H9 (cell line): ENCODE results near the gene SEC61B. TPM values are rescaled to one million over a fixed set of nuclear protein-coding genes. Genes with fewer than 3 reads are reported as not detected.

ENCODE experiments used
- DNase-seq: peaks from one replicate; pipeline ENCODE4 v3.0.0-alpha.2; 2017
- H2AFZ ChIP-seq: one replicate; pipeline ENCODE4 v1.6.1; 2013; ENCODE audit warnings: mild to moderate bottlenecking, low read length, control low read depth, moderate library complexity
- H2AK5ac ChIP-seq: 2 replicates; pipeline ENCODE4 v1.6.1; 2013; ENCODE audit warnings: low read length, control low read depth, mixed read lengths; ENCODE audit not compliant: insufficient read length
- H2BK120ac ChIP-seq: one replicate; pipeline ENCODE4 v1.6.1; 2013; ENCODE audit warnings: low read depth, mild to moderate bottlenecking, low read length, control low read depth, inconsistent platforms; ENCODE audit not compliant: poor library complexity, severe bottlenecking
- H2BK12ac ChIP-seq: 2 replicates; pipeline ENCODE4 v1.6.1; 2013; ENCODE audit warnings: low read length, control low read depth, mixed read lengths, low read depth; ENCODE audit not compliant: insufficient read length
- H2BK15ac ChIP-seq: 2 replicates; pipeline ENCODE4 v1.6.1; 2013; ENCODE audit warnings: low read depth, low read length, control low read depth
- H2BK20ac ChIP-seq: one replicate; pipeline ENCODE4 v1.6.1; 2013; ENCODE audit warnings: low read depth, mild to moderate bottlenecking, low read length, control low read depth, inconsistent platforms; ENCODE audit not compliant: poor library complexity, severe bottlenecking
- H2BK5ac ChIP-seq: 2 replicates; pipeline ENCODE4 v1.6.1; 2013; ENCODE audit warnings: low read length, control low read depth, mixed read lengths; ENCODE audit not compliant: insufficient read length
- H3K14ac ChIP-seq: 2 replicates; pipeline ENCODE4 v1.6.1; 2013; ENCODE audit warnings: low read length, control low read depth; ENCODE audit not compliant: insufficient read depth
- H3K18ac ChIP-seq: 2 replicates; pipeline ENCODE4 v1.6.1; 2013; ENCODE audit warnings: low read depth, mild to moderate bottlenecking, mixed read lengths, low read length, control low read depth; ENCODE audit not compliant: insufficient read length
- H3K23ac ChIP-seq: 2 replicates; pipeline ENCODE4 v1.6.1; 2013; ENCODE audit warnings: low read length, control low read depth, mixed read lengths, low read depth; ENCODE audit not compliant: insufficient read length
- H3K23me2 ChIP-seq: 2 replicates; pipeline ENCODE4 v1.6.1; 2013; ENCODE audit warnings: low read depth, mild to moderate bottlenecking, mixed read lengths, low read length, control low read depth; ENCODE audit not compliant: insufficient read length, poor library complexity, severe bottlenecking
- H3K27ac ChIP-seq: 2 replicates; pipeline ENCODE4 v1.5.1; 2013; ENCODE audit warnings: low read length, control low read depth, mixed read lengths, low read depth; ENCODE audit not compliant: insufficient read length
- H3K27me3 ChIP-seq: 2 replicates; pipeline ENCODE4 v1.6.1; 2013; ENCODE audit warnings: low read length, control low read depth, inconsistent platforms; ENCODE audit not compliant: insufficient read depth
- H3K4ac ChIP-seq: 2 replicates; pipeline ENCODE4 v1.6.1; 2013; ENCODE audit warnings: low read depth, mild to moderate bottlenecking, control low read depth, inconsistent platforms, low read length, moderate library complexity
- H3K4me1 ChIP-seq: 2 replicates; pipeline ENCODE4 v1.6.1; 2013; ENCODE audit warnings: low read length, control low read depth, inconsistent platforms; ENCODE audit not compliant: insufficient read depth
- H3K4me2 ChIP-seq: 2 replicates; pipeline ENCODE4 v1.6.1; 2013; ENCODE audit warnings: low read length, control low read depth, mixed read lengths; ENCODE audit not compliant: insufficient read length, insufficient read depth
- H3K56ac ChIP-seq: 2 replicates; pipeline ENCODE4 v1.6.1; 2013; ENCODE audit warnings: low read depth, mild to moderate bottlenecking, mixed read lengths, low read length, control low read depth; ENCODE audit not compliant: insufficient read length
- H3K79me1 ChIP-seq: 2 replicates; pipeline ENCODE4 v1.6.1; 2013; ENCODE audit warnings: low read depth, mild to moderate bottlenecking, moderate library complexity, low read length, control low read depth, inconsistent platforms; ENCODE audit not compliant: insufficient read depth, poor library complexity, severe bottlenecking
- H3K79me2 ChIP-seq: 2 replicates; pipeline ENCODE4 v1.6.1; 2013; ENCODE audit warnings: low read length, control low read depth, inconsistent platforms; ENCODE audit not compliant: insufficient read depth
- H3K9ac ChIP-seq: 2 replicates; pipeline ENCODE4 v1.6.1; 2013; ENCODE audit warnings: low read length, control low read depth, mixed read lengths; ENCODE audit not compliant: insufficient read length; ENCODE audit errors: extremely low read depth
- H3K9me3 ChIP-seq: one replicate; pipeline ENCODE4 v1.6.1; 2013; ENCODE audit warnings: low read depth, low read length, inconsistent platforms; ENCODE audit not compliant: control insufficient read depth
- H3T11ph ChIP-seq: one replicate; pipeline ENCODE4 v1.6.1; 2013; ENCODE audit warnings: mild to moderate bottlenecking, low read length, control low read depth, inconsistent platforms
- H4K20me1 ChIP-seq: one replicate; pipeline ENCODE4 v1.6.1; 2013; ENCODE audit not compliant: control insufficient read depth, insufficient read length, insufficient read depth
- H4K5ac ChIP-seq: 2 replicates; pipeline ENCODE4 v1.6.1; 2013; ENCODE audit warnings: low read depth, mild to moderate bottlenecking, mixed read lengths, low read length, control low read depth; ENCODE audit not compliant: insufficient read length
- H4K8ac ChIP-seq: replicated peaks from 2 replicates; pipeline ENCODE4 v1.6.1; 2013; ENCODE audit warnings: low read length, control low read depth, mixed read lengths, low read depth; ENCODE audit not compliant: insufficient read length
- H4K91ac ChIP-seq: 2 replicates; pipeline ENCODE4 v1.6.1; 2013; ENCODE audit warnings: low read depth, mild to moderate bottlenecking, moderate library complexity, mixed read lengths, low read length, control low read depth; ENCODE audit not compliant: insufficient read length
- H3K27ac Mint-ChIP-seq, 3 experiments: 2 replicates in 2 of 3; 3 replicates in 1 of 3; pipeline ENCODE4 v1.8.0; 2020 to 2021; ENCODE audit warnings: mixed read lengths in 3 of 3, mild to moderate bottlenecking in 1 of 3, moderate library complexity in 1 of 3
- H3K27me3 Mint-ChIP-seq: 2 replicates; pipeline ENCODE4 v1.8.0; 2021; ENCODE audit warnings: low read depth, mild to moderate bottlenecking, moderate library complexity, mixed read lengths
- H3K36me3 Mint-ChIP-seq, 3 experiments: 2 replicates in 2 of 3; 3 replicates in 1 of 3; pipeline ENCODE4 v1.8.0; 2020 to 2021; ENCODE audit warnings: low read depth in 3 of 3, mixed read lengths in 3 of 3; ENCODE audit not compliant: insufficient read depth in 1 of 3
- H3K4me1 Mint-ChIP-seq, 2 experiments: 2 replicates each; pipeline ENCODE4 v1.8.0; 2020; ENCODE audit warnings: mixed read lengths in 2 of 2
- H3K4me3 Mint-ChIP-seq, 2 experiments: 2 replicates in 1 of 2; 3 replicates in 1 of 2; pipeline ENCODE4 v1.8.0; 2020 to 2021; ENCODE audit warnings: mild to moderate bottlenecking in 2 of 2, mixed read lengths in 2 of 2, moderate library complexity in 1 of 2
- H3K9me3 Mint-ChIP-seq, 2 experiments: 2 replicates in 1 of 2; 3 replicates in 1 of 2; pipeline ENCODE4 v1.8.0; 2020; ENCODE audit warnings: mild to moderate bottlenecking in 2 of 2, mixed read lengths in 2 of 2, moderate library complexity in 1 of 2
- CTCF ChIP-seq: fragments of 200-600 bp; sonication (generic); conservative IDR thresholded peaks from 3 replicates; pipeline ENCODE4 v1.8.0; 2021; ENCODE audit warnings: antibody characterized with exemption, mild to moderate bottlenecking
- WGBS: extraction: QIAGEN DNeasy Blood & Tissue Kit; methylation state at CpG from one replicate; pipeline ENCODE4 v1.1.7; 2013; ENCODE audit warnings: missing lambda C conversion rate, low lambda C conversion rate, mixed read lengths; ENCODE audit not compliant: insufficient read length; ENCODE audit errors: extremely low coverage; 5-methylcytosine and 5-hydroxymethylcytosine counted together
- total RNA-seq: library from RNA; stranded (reverse); gene quantifications from 2 replicates; pipeline ENCODE4 v1.2.1, GENCODE V29; 2021

Gene SEC61B
- total RNA-seq, 1 experiment from 2014 or later = 142 TPM

GRCh38 chr9:99265691-99266090 is 43.6 kb downstream of the SEC61B start:
- no peaks in the 10 kb centered on the region for H4K20me1 ChIP-seq
- no peak overlapping the region for H2BK120ac ChIP-seq
- H3K14ac ChIP-seq = no peak overlapping the region
- Mint-ChIP-seq H3K9me3 (no peaks in the 10 kb centered on the region), H3K36me3 (no peaks in the 10 kb centered on the region), H3K4me1 (peaks cover 0 to 4% of the 10 kb centered on the region in 2 experiments; a peak in 2 of 4 replicates), H3K27me3 (no peaks in the 10 kb centered on the region; the same call in 1 of the 2 replicates), H3K27ac (no peak overlapping the region), H3K4me3 (no peak overlapping the region)
- H2AFZ ChIP-seq = no peak overlapping the region
- no peak overlapping the region for H2BK15ac ChIP-seq
- H3K9me3 ChIP-seq = no peaks in the 10 kb centered on the region
- H4K5ac ChIP-seq = no peak overlapping the region
- no peak overlapping the region for H3K9ac ChIP-seq
- no peaks in the 10 kb centered on the region for H3K27me3 ChIP-seq
- no peak overlapping the region for H4K91ac ChIP-seq
- H2AK5ac ChIP-seq = no peak overlapping the region
- WGBS = no CpG with 5 or more reads among the region's 2 CpGs
- H3T11ph ChIP-seq = no peak overlapping the region
- no peaks in the 10 kb centered on the region for H3K23me2 ChIP-seq
- TF ChIP-seq CTCF = no peak
- no peak overlapping the region for H2BK5ac ChIP-seq
- DNase-seq = no peak
- H3K23ac ChIP-seq = no peak overlapping the region
- H3K4me1 ChIP-seq = no peaks in the 10 kb centered on the region
- H2BK20ac ChIP-seq = no peak overlapping the region
- no peaks in the 10 kb centered on the region for H3K79me1 ChIP-seq
- H3K79me2 ChIP-seq = no peaks in the 10 kb centered on the region
- H3K56ac ChIP-seq = no peak overlapping the region
- no peak overlapping the region for H4K8ac ChIP-seq
- no peak overlapping the region for H3K18ac ChIP-seq
- no peak overlapping the region for H3K4me2 ChIP-seq
- H3K27ac ChIP-seq = no peak overlapping the region
- no peak overlapping the region for H3K4ac ChIP-seq
- H2BK12ac ChIP-seq = no peak overlapping the region
